ENCODE results near the gene DPF3. TPM values are rescaled to one million over a fixed set of nuclear protein-coding genes. Genes with fewer than 3 reads are reported as not detected.

Gene DPF3
- total and polyA plus RNA-seq, 9 of the 15 experiments (the other 6 are each of a cell fraction or from before 2014, with no cell fraction given): 0.21 to 4.9 (median 1.2) TPM

GRCh38 chr14:72822946-72823611 lies 70.8 kb downstream of the DPF3 start:
- H3K36me3 ChIP-seq (ENCODE audit: control insufficient read depth, insufficient read depth, low read length): no peaks in the 10 kb centered on the region
- peak overlapping the region; percentile 60; the same call in 2 of the 3 replicates for H3K27ac ChIP-seq (ENCODE audit: extremely low read depth, low read depth, low read length)
- H4K20me1 ChIP-seq (replicated peaks; ENCODE audit: control insufficient read depth, insufficient read depth, low read length): peaks cover 4% of the 10 kb centered on the region; the same call in 1 of the 2 replicates
- no peaks in the 10 kb centered on the region; a peak in 1 of 5 replicates for H3K27me3 ChIP-seq (ENCODE audit: control insufficient read depth in 2 of 2, insufficient read depth in 2 of 2, low read length in 2 of 2)
- in situ Hi-C loops (cut with MboI) (no loop called here), intact Hi-C loops (cut with micrococcal nuclease) (loop anchor here (2.0 to 10.0 kb wide), 2 partner anchors 78 to 82 kb away; no protein-coding TSS in a partner anchor)
- H3K9me3 ChIP-seq (replicated peaks; ENCODE audit: control insufficient read depth, insufficient read depth, low read depth, low read length): no peaks in the 10 kb centered on the region
- FAIRE-seq (peak; percentile 94), ATAC-seq (peak; percentile 77), DNase-seq (ENCODE audit: extremely low read depth in 1 of 4, low spot score in 3 of 4) (peak; percentile 47 to 91 (median 68))
- H3K4me3 ChIP-seq: no peak overlapping the region
- peaks cover 14 to 31% of the 10 kb centered on the region in 2 experiments; a peak in 3 of 5 replicates for H3K4me1 ChIP-seq (replicated peaks in 1 of 2; ENCODE audit: control insufficient read depth in 2 of 2, insufficient read depth in 2 of 2, low read length in 2 of 2)
- H2AFZ ChIP-seq (ENCODE audit: low read depth, low read length): peak overlapping the region; percentile 96
- H3K9me1 ChIP-seq (ENCODE audit: control insufficient read depth, insufficient read depth, low read length): no peaks in the 10 kb centered on the region
- H3K79me2 ChIP-seq (ENCODE audit: control insufficient read depth, insufficient read depth, low read length): no peaks in the 10 kb centered on the region
- peak overlapping the region; percentile 7 to 44; a peak in 3 of 4 replicates for H3K9ac ChIP-seq (ENCODE audit: insufficient read depth in 1 of 2, low read depth in 2 of 2, low read length in 2 of 2)
- H3K4me2 ChIP-seq (ENCODE audit: insufficient read depth, low read length): peak overlapping the region; percentile 78
- WGBS (ENCODE audit: insufficient coverage, low coverage, missing lambda C conversion rate): 10% methylated on average over 10 of the region's 14 CpGs
- no TSS peak for BruUV-seq (replicated peaks)
- ChIA-PET CTCF (ENCODE audit: low intra/inter-chr PET ratio) (interaction anchor here (0.6 kb wide), 1 partner anchor 80 kb away, joined by 3 read pairs; no protein-coding TSS in a partner anchor), POLR2A (interaction anchor here (0.6 kb wide), 1 partner anchor 68 kb away, joined by 3 read pairs; no protein-coding TSS in a partner anchor)
- TF ChIP-seq MYNN (IDR thresholded peaks at IDR 0.05) (0 out of 2 replicates have a peak, but pooled peaks have one; percentile 31), MYNN (CRISPR knock-in tag; IDR thresholded peaks at IDR 0.05) (no peak), SAP30 (IDR thresholded peaks at IDR 0.05; ENCODE audit: borderline replicate concordance, insufficient read depth, low read depth, low read length, poor library complexity, severe bottlenecking) (no peak), TAL1 (IDR thresholded peaks at IDR 0.05) (peak; percentile 89), BHLHE40 (IDR thresholded peaks at IDR 0.05; ENCODE audit: low read length) (peak; percentile 24; the same call in 1 of the 2 replicates), ZNF277 (CRISPR knock-in tag; IDR thresholded peaks at IDR 0.05; ENCODE audit: borderline replicate concordance) (no peak), ZNF75A (CRISPR knock-in tag; IDR thresholded peaks at IDR 0.05) (no peak), GTF2E2 (tag; IDR thresholded peaks at IDR 0.05) (0 out of 2 replicates have a peak, but pooled peaks have one; percentile 24), JUND (IDR thresholded peaks at IDR 0.05; ENCODE audit: borderline replicate concordance, low read depth, low read length) (0 out of 2 replicates have a peak, but pooled peaks have one; percentile 25), JUND (tag; IDR thresholded peaks at IDR 0.05; ENCODE audit: borderline replicate concordance, low read depth, low read length) (peak; percentile 59; the same call in 2 of the 3 replicates), KAT8 (IDR thresholded peaks at IDR 0.05; ENCODE audit: low read depth) (peak; percentile 76; the same call in 1 of the 2 replicates), SOX6 (IDR thresholded peaks at IDR 0.05) (peak; percentile 82), LARP7 (IDR thresholded peaks at IDR 0.05) (no peak), PHF21A (IDR thresholded peaks at IDR 0.05; ENCODE audit: borderline replicate concordance, low read depth) (no peak), IRF1 (CRISPR knock-in tag; IDR thresholded peaks at IDR 0.05; ENCODE audit: borderline replicate concordance) (no peak), ZNF354B (CRISPR knock-in tag; IDR thresholded peaks at IDR 0.05) (no peak), NCOA1 (IDR thresholded peaks at IDR 0.05; ENCODE audit: low read depth) (0 out of 2 replicates have a peak, but pooled peaks have one; percentile 29), ZNF197 (CRISPR knock-in tag; IDR thresholded peaks at IDR 0.05; ENCODE audit: low read depth) (no peak), FOXJ2 (tag; IDR thresholded peaks at IDR 0.05) (no peak), L3MBTL2 (IDR thresholded peaks at IDR 0.05) (peak; percentile 14; the same call in 1 of the 2 replicates), USF1 (CRISPR knock-in tag; IDR thresholded peaks at IDR 0.05) (no peak)

Measured in K562 (cell line).